Stimulated activated naive B cell treated with anti-CD40 and anti-IgM and Interleukin-4, amounts not matched to agents 10 μg/mL and 1 μg/mL and 100 μg/mL, for 72 hours (primary cell): ENCODE measurements around the gene CLPTM1.
"Not testable (repeated sequence)": the region's sequence is repeated elsewhere in the genome, so short reads cannot be mapped to it uniquely, and the experiment has no call there.

Source experiments
- ATAC-seq, 2 donors: fragments of 150-1000 bp; cut with Tn5 transposase; replicated peaks; 2 replicates each; pipeline ENCODE4 v1.10.0; 2021; ENCODE audit warnings: moderate library complexity in 1 of 2
- DNase-seq: peaks from one replicate; pipeline ENCODE4 v3.0.0; 2021
- H3K27ac Mint-ChIP-seq: one replicate; pipeline ENCODE4 v1.8.0; 2022; ENCODE audit warnings: mild to moderate bottlenecking, mixed read lengths
- H3K27me3 Mint-ChIP-seq, 2 donors: one replicate each; pipeline ENCODE4 v1.8.0; 2022; ENCODE audit warnings: mixed read lengths in 2 of 2
- H3K36me3 Mint-ChIP-seq, 2 donors: one replicate each; pipeline ENCODE4 v1.8.0; 2022; ENCODE audit warnings: mixed read lengths in 2 of 2, mild to moderate bottlenecking in 1 of 2
- H3K4me1 Mint-ChIP-seq, 2 donors: one replicate each; pipeline ENCODE4 v1.8.0; 2022; ENCODE audit warnings: mixed read lengths in 2 of 2, mild to moderate bottlenecking in 1 of 2
- H3K4me3 Mint-ChIP-seq, 2 donors: one replicate each; pipeline ENCODE4 v1.8.0; 2022; ENCODE audit warnings: mild to moderate bottlenecking in 2 of 2, mixed read lengths in 2 of 2, moderate library complexity in 1 of 2
- H3K9me3 Mint-ChIP-seq, 2 donors: one replicate each; pipeline ENCODE4 v1.8.0; 2022; ENCODE audit warnings: mixed read lengths in 2 of 2, mild to moderate bottlenecking in 1 of 2

The CLPTM1 gene

GRCh38 chr19:44954649-44955504, at the start of gene CLPTM1:
Gene CLPTM1 (plus strand): TSS chr19:44955380. CDS start chr19:44955396, 16 bp downstream.
- DNase-seq (peak; percentile 92), ATAC-seq (peak; percentile 92 to 95)
- peak within 1 kb of the TSS; percentile 99 for H3K27ac Mint-ChIP-seq
- H3K36me3 Mint-ChIP-seq, result peaks cover under 1 to 10% of the 10 kb centered on the region in 2 donors
- H3K4me1 Mint-ChIP-seq, result peaks cover 34 to 52% of the 10 kb centered on the region in 2 donors
- H3K27me3 Mint-ChIP-seq, result no peaks in the 10 kb centered on the region
- no peaks in the 10 kb centered on the region for H3K9me3 Mint-ChIP-seq
- peak within 1 kb of the TSS; percentile 95 to 98 for H3K4me3 Mint-ChIP-seq

- Mint-ChIP-seq H3K4me1 (peaks cover 10 to 37% of the 10 kb centered on the region in 2 donors), H3K27ac (peak within 1 kb of the TSS; percentile 31), H3K4me3 (no peak within 1 kb of the TSS), H3K36me3 (peaks cover 20 to 25% of the 10 kb centered on the region in 2 donors), H3K9me3 (no peaks in the 10 kb centered on the region), H3K27me3 (peaks cover 33 to 37% of the 10 kb centered on the region in 2 donors)
- DNase-seq (no peak), ATAC-seq (peak in 1 of 2 donors; percentile 13)
Measured at GRCh38 chr19:44905437-44906160, 49.6 kb upstream of the CLPTM1 start, which contains the start of gene APOE. Gene APOE (plus strand): TSS chr19:44905796. CDS start chr19:44906625, 829 bp downstream.

- Mint-ChIP-seq H3K4me3 (no peak overlapping the region), H3K36me3 (peaks cover 9 to 11% of the 10 kb centered on the region in 2 donors), H3K27me3 (peaks cover 46 to 56% of the 10 kb centered on the region in 2 donors), H3K4me1 (peaks cover 11 to 40% of the 10 kb centered on the region in 2 donors), H3K27ac (no peak overlapping the region), H3K9me3 (no peaks in the 10 kb centered on the region)
- no peak for ATAC-seq
- DNase-seq, result no peak
Measured at GRCh38 chr19:44907613-44908012, 47.6 kb upstream of the CLPTM1 start.

- no peak overlapping the region for H3K4me3 Mint-ChIP-seq
- ATAC-seq (no peak), DNase-seq (no peak)
- peaks cover 11 to 38% of the 10 kb centered on the region in 2 donors for H3K4me1 Mint-ChIP-seq
- H3K36me3 Mint-ChIP-seq, result peaks cover 8 to 9% of the 10 kb centered on the region in 2 donors
- no peak overlapping the region for H3K27ac Mint-ChIP-seq
- H3K27me3 Mint-ChIP-seq, result peaks cover 51 to 62% of the 10 kb centered on the region in 2 donors
- no peaks in the 10 kb centered on the region for H3K9me3 Mint-ChIP-seq
Measured at GRCh38 chr19:44908074-44908835, 46.9 kb upstream of the CLPTM1 start.

- peaks cover 3 to 4% of the 10 kb centered on the region in 2 donors for H3K36me3 Mint-ChIP-seq
- ATAC-seq (no peak), DNase-seq (no peak)
- peaks cover 15 to 38% of the 10 kb centered on the region in 2 donors for H3K4me1 Mint-ChIP-seq
- H3K9me3 Mint-ChIP-seq, result no peaks in the 10 kb centered on the region
- H3K4me3 Mint-ChIP-seq, result no peak overlapping the region
- H3K27me3 Mint-ChIP-seq, result peaks cover 56 to 67% of the 10 kb centered on the region in 2 donors
- no peak overlapping the region for H3K27ac Mint-ChIP-seq
Measured at GRCh38 chr19:44908836-44909261, 46.3 kb upstream of the CLPTM1 start.

GRCh38 chr19:44909775-44910174, 45.4 kb upstream of the CLPTM1 start:
- no peak overlapping the region for H3K4me3 Mint-ChIP-seq
- no peak overlapping the region for H3K27ac Mint-ChIP-seq
- ATAC-seq, result no peak
- peaks cover 23 to 40% of the 10 kb centered on the region in 2 donors for H3K4me1 Mint-ChIP-seq
- H3K36me3 Mint-ChIP-seq, result peaks cover 1 to 3% of the 10 kb centered on the region in 2 donors
- no peak for DNase-seq
- H3K9me3 Mint-ChIP-seq, result no peaks in the 10 kb centered on the region
- peaks cover 61 to 77% of the 10 kb centered on the region in 2 donors for H3K27me3 Mint-ChIP-seq

- H3K4me1 Mint-ChIP-seq, result peaks cover 17 to 25% of the 10 kb centered on the region in 2 donors
- H3K9me3 Mint-ChIP-seq, H3K4me3 Mint-ChIP-seq, H3K36me3 Mint-ChIP-seq, ATAC-seq, H3K27ac Mint-ChIP-seq, DNase-seq: not testable (repeated sequence)
- peaks cover 41 to 60% of the 10 kb centered on the region in 2 donors for H3K27me3 Mint-ChIP-seq
Measured at GRCh38 chr19:44911896-44912295, 43.3 kb upstream of the CLPTM1 start.

GRCh38 chr19:44912854-44913253, 42.3 kb upstream of the CLPTM1 start:
- no peak overlapping the region for H3K4me3 Mint-ChIP-seq

GRCh38 chr19:44913512-44914432, 41.4 kb upstream of the CLPTM1 start:
- not testable (repeated sequence) for ATAC-seq, H3K9me3 Mint-ChIP-seq, H3K36me3 Mint-ChIP-seq, DNase-seq
- Mint-ChIP-seq H3K4me3 (peak overlapping the region; percentile 94 to 98), H3K27me3 (peaks cover 33 to 48% of the 10 kb centered on the region in 2 donors), H3K27ac (peak overlapping the region; percentile 98), H3K4me1 (peaks cover 17 to 25% of the 10 kb centered on the region in 2 donors)

More at GRCh38 chr19:44912854-44913253, 42.3 kb upstream of the CLPTM1 start:
- no peaks in the 10 kb centered on the region for H3K9me3 Mint-ChIP-seq
- peaks cover 3 to 5% of the 10 kb centered on the region in 2 donors for H3K36me3 Mint-ChIP-seq
- no peak for DNase-seq
- ATAC-seq, result no peak
- H3K27me3 Mint-ChIP-seq, result peaks cover 37 to 52% of the 10 kb centered on the region in 2 donors
- peaks cover 17 to 25% of the 10 kb centered on the region in 2 donors for H3K4me1 Mint-ChIP-seq
- peak overlapping the region; percentile 65 for H3K27ac Mint-ChIP-seq

GRCh38 chr19:44914433-44915206, 40.6 kb upstream of the CLPTM1 start, which contains the start of gene APOC1:
Gene APOC1 (plus strand): TSS chr19:44914608. CDS start chr19:44914892, 284 bp downstream.
- peaks cover 17 to 25% of the 10 kb centered on the region in 2 donors for H3K4me1 Mint-ChIP-seq
- peak; percentile 76 for DNase-seq
- peak; percentile 96 for ATAC-seq
- H3K27ac Mint-ChIP-seq, result peak within 1 kb of the TSS; percentile 98
- H3K36me3 Mint-ChIP-seq, H3K9me3 Mint-ChIP-seq: not testable (repeated sequence)
- peaks cover 28 to 48% of the 10 kb centered on the region in 2 donors for H3K27me3 Mint-ChIP-seq
- H3K4me3 Mint-ChIP-seq, result peak within 1 kb of the TSS; percentile 94 to 98

- no peak for DNase-seq
- Mint-ChIP-seq H3K36me3 (no peaks in the 10 kb centered on the region), H3K9me3 (no peaks in the 10 kb centered on the region), H3K27ac (no peak overlapping the region), H3K4me1 (peaks cover 8 to 15% of the 10 kb centered on the region in 2 donors), H3K27me3 (peaks cover 19 to 37% of the 10 kb centered on the region in 2 donors), H3K4me3 (no peak overlapping the region)
- ATAC-seq, result no peak
Measured at GRCh38 chr19:44924243-44924725, 30.9 kb upstream of the CLPTM1 start.
